HG02981 (cell line): ENCODE data around the gene ZNF283.
"Not testable (repeated sequence)": the region's sequence is repeated elsewhere in the genome, so short reads cannot be mapped to it uniquely, and the experiment has no call there.

Source experiments
- ATAC-seq: cut with Tn5 transposase; IDR thresholded peaks from one replicate; pipeline ENCODE4 v1.9.1; 2021; ENCODE audit warnings: mild to moderate bottlenecking, moderate library complexity; ENCODE audit not compliant: unreplicated experiment

Gene ZNF283

DNA sequence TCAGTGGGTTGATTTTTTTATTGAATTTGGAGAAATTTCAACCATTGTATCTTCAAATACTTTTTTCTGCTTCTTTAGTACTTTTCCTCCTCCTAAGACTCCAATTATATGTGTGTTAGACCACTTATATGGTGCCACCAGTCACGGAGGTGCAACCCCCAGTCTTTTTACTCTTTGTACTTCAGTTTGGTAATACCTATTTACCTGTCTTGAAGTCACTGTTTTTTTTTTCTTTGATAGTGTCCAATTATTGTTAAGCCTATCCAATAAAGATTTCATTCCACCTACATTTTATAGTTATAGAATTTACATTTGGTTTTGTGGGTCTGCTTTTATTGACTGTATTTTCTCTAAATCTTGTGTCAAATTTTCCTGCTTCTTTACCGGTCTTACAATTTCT lies 14.9 kb downstream of the ZNF283 start:
- no peak for ATAC-seq

GRCh38 chr19:43847246-43847645 lies 20.1 kb downstream of the ZNF283 start:
- no peak for ATAC-seq

DNA sequence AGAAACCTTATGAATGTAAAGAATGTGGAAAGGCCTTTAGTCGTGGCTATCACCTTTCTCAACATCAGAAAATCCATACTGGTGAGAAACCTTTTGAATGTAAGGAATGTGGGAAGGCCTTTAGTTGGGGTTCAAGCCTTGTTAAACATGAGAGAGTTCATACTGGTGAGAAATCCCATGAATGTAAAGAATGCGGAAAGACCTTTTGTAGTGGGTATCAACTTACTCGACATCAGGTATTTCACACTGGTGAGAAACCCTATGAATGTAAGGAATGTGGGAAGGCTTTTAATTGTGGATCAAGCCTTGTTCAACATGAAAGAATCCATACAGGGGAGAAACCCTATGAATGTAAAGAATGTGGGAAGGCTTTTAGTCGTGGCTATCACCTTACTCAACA lies 20.8 kb downstream of the ZNF283 start:
- no peak for ATAC-seq

- ATAC-seq = no peak
These were observed 21.7 kb downstream of the ZNF283 start for GRCh38 chr19:43848821-43849220.

DNA sequence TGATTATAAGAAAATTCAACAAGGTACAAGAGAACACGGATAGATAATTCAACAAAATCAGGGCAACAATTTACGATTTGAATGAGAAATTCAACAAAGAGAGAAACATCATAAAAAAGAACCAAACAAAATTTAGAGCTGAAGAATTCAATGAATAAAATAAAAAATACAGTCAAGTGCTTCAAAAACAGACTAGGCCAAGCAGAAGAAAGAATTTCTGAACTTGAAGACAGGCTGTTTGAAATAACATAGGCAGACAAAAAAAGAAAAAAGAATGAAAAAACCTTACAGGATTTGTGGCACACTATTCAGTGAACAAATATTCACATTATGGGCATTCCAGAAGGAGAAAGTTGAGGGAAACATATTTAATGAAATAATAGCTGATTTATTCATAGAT lies 31.1 kb downstream of the ZNF283 start:
- no peak for ATAC-seq

DNA sequence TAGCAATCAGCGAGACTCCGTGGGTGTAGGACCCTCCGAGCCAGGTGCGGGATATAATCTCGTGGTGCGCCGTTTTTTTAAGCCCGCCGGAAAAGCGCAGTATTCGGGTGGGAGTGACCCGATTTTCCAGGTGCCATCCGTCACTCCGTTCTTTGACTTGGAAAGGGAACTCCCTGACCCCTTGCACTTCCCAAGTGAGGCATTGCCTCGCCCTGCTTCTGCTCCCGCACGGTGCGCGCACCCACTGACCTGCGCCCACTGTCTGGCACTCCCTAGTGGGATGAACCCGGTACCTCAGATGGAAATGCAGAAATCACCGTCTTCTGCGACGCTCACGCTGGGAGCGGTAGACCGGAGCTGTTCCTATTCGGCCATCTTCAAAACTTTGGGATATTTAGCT lies 39.8 kb downstream of the ZNF283 start:
- not testable (repeated sequence) for ATAC-seq

- ATAC-seq = no peak
These were observed 45.6 kb downstream of the ZNF283 start for GRCh38 chr19:43872547-43873336.

- no peak for ATAC-seq
These were observed 53.4 kb downstream of the ZNF283 start for GRCh38 chr19:43880483-43880882.

DNA sequence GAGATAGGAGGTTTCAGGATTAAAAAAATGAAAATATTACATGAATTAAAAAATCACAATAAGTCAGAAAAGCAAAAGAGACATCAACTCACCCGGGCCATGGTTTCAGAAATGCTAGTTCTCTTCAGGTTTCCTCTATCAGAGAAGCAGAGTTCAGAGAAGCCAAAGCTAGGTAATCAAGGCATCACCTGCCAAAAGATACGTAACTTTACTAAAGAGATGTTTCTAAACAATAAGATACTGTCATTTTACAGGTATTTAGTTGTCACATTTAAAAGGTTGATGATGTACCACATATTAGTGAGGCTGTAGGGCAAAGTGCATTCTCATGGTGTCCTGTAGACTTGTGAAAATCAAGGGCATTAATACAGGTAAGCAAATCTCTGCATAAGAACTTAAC lies 56.7 kb downstream of the ZNF283 start, which contains the start of gene ZNF404:
Gene ZNF404 (minus strand): TSS at position 101 of the 400 bp plus-strand sequence.
- no peak for ATAC-seq

DNA sequence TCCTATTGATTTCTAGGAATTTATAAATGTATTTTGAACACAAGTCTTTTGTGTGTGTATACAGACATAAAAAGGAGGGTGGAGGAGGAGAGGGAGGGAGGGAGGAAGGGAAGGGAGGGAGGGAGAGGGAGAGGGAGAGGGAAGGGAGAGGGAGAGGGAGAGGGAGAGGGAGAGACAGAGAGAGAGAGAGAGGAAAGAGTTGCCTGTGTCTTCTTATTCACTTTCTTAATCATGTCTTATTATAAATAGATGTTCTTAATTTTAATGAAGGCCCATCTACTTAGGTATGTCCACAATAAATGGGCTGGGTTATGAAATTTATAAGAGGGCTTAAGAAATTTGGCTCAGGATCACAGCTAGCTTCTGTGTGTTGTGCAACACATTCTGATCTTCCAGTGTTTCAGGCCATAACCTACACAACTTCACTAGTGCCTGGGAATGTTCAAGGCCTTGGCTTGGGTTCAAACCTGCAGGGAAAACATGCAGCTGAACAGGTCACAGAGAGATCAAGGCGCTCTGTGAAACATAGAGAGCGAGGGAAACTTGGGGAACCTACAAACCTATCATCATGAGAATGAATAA lies 68.7 kb downstream of the ZNF283 start:
- no peak for ATAC-seq
